Effector memory CD8-positive, alpha-beta T cell (primary cell): Measurements from ENCODE around the gene ACAA1.
A peak's percentile ranks its signal among the peaks of the same experiment; 100 is the strongest.

Experiments used
- ATAC-seq: fragments of 150-1000 bp; cut with Tn5 transposase; replicated peaks from 2 replicates; pipeline ENCODE4 v1.10.0; 2021; ENCODE audit warnings: mild to moderate bottlenecking, moderate library complexity
- DNase-seq, 3 experiments: peaks; one replicate each; pipeline ENCODE4 v3.0.0; 2021
- H3K27ac Mint-ChIP-seq, 2 donors: one replicate each; pipeline ENCODE4 v1.8.0; 2022; ENCODE audit warnings: mild to moderate bottlenecking in 2 of 2, mixed read lengths in 2 of 2, moderate library complexity in 2 of 2
- H3K27me3 Mint-ChIP-seq, 2 donors: one replicate each; pipeline ENCODE4 v1.8.0; 2022; ENCODE audit warnings: mixed read lengths in 2 of 2
- H3K36me3 Mint-ChIP-seq: one replicate; pipeline ENCODE4 v1.8.0; 2022; ENCODE audit warnings: mild to moderate bottlenecking, moderate library complexity, mixed read lengths; ENCODE audit not compliant: insufficient read depth
- H3K4me1 Mint-ChIP-seq, 2 donors: one replicate each; pipeline ENCODE4 v1.8.0; 2022; ENCODE audit warnings: low read depth in 2 of 2, mixed read lengths in 2 of 2
- H3K4me3 Mint-ChIP-seq, 2 donors: one replicate each; pipeline ENCODE4 v1.8.0; 2022; ENCODE audit warnings: mild to moderate bottlenecking in 2 of 2, mixed read lengths in 2 of 2, moderate library complexity in 2 of 2
- H3K9me3 Mint-ChIP-seq, 2 donors: one replicate each; pipeline ENCODE4 v1.8.0; 2022; ENCODE audit warnings: mixed read lengths in 2 of 2
- total RNA-seq, 9 experiments: gene quantifications; one replicate each; lab custom pipeline; 2026; lab: John Stamatoyannopoulos, UW

ACAA1 gene, protein sequence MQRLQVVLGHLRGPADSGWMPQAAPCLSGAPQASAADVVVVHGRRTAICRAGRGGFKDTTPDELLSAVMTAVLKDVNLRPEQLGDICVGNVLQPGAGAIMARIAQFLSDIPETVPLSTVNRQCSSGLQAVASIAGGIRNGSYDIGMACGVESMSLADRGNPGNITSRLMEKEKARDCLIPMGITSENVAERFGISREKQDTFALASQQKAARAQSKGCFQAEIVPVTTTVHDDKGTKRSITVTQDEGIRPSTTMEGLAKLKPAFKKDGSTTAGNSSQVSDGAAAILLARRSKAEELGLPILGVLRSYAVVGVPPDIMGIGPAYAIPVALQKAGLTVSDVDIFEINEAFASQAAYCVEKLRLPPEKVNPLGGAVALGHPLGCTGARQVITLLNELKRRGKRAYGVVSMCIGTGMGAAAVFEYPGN
- total RNA-seq, result 27.7 to 55.7 (median 39.7) reads per million in 9 experiments

- H3K9me3 Mint-ChIP-seq, result no peaks in the 10 kb centered on the region
- H3K27me3 Mint-ChIP-seq, result no peaks in the 10 kb centered on the region
- H3K27ac Mint-ChIP-seq, result peak within 1 kb of the TSS; percentile 90 to 93
- H3K4me1 Mint-ChIP-seq, result peaks cover 56% of the 10 kb centered on the region in 2 donors
- H3K4me3 Mint-ChIP-seq, result peak within 1 kb of the TSS; percentile 92 to 97
- ATAC-seq, result peak; percentile 84
- peaks cover 33% of the 10 kb centered on the region for H3K36me3 Mint-ChIP-seq
- peak; percentile 93 to 96 (median 94) for DNase-seq
Measured at GRCh38 chr3:38136777-38137614, at the start of gene ACAA1. TSS of gene ACAA1 (minus strand) at chr3:38137127. CDS start at chr3:38137035, 92 bp downstream.

DNA sequence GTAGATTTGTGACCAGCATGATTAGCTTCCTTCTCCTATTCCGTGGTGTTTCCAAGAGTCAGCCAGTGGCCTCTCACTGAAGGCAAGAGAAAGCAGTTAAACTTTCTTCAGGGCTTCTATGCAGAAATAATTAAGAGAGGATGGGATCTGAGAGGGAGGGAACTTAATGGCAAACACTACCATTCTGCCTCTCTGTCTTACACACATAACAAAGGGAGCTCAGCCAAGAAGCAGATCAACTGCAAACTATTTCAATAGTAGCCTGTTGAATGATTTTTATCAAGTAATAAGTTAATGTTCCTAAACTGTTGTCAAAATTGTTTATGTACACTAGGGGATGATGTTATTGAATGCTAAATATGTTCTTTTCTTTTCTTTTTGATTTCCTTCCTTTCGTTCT is 40.3 kb upstream of the ACAA1 start:
- Mint-ChIP-seq H3K27me3 (no peaks in the 10 kb centered on the region), H3K4me1 (peaks cover 41 to 47% of the 10 kb centered on the region in 2 donors), H3K4me3 (no peak overlapping the region), H3K9me3 (no peaks in the 10 kb centered on the region), H3K36me3 (peaks cover 12% of the 10 kb centered on the region), H3K27ac (peak overlapping the region; percentile 61 to 62)
- ATAC-seq (no peak), DNase-seq (no peak)

- Mint-ChIP-seq H3K27me3 (no peaks in the 10 kb centered on the region), H3K4me1 (peaks cover 49 to 50% of the 10 kb centered on the region in 2 donors), H3K4me3 (peak overlapping the region; percentile 15 to 64), H3K36me3 (no peaks in the 10 kb centered on the region), H3K27ac (peak overlapping the region; percentile 8 to 30), H3K9me3 (no peaks in the 10 kb centered on the region)
- no peak for DNase-seq
- peak; percentile 51 for ATAC-seq
Measured at GRCh38 chr3:38173834-38174418, 37.0 kb upstream of the ACAA1 start.

DNA sequence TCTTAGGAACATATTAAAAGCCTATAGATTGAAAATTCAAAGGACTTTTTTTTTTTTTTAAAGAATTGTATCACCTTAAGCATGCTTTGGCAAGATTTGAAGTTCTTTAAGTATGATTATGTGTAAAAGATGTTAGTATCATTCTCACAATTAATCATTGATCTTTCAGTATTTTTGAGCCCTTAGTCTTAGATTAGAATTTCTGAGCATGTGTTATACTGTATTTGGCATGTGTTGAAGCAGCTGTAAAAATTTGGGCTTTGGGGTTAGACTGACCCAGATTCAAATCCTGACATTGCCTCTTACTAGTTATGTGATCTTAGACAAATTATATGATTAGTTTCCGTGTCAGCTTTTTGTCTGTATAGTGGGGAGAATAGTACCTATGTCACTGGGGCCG is 34.7 kb upstream of the ACAA1 start:
- Mint-ChIP-seq H3K9me3 (no peaks in the 10 kb centered on the region), H3K36me3 (peaks cover 5% of the 10 kb centered on the region), H3K4me1 (peaks cover 53 to 60% of the 10 kb centered on the region in 2 donors), H3K27ac (peak overlapping the region; percentile 30 to 36), H3K4me3 (no peak overlapping the region), H3K27me3 (no peaks in the 10 kb centered on the region)
- no peak for ATAC-seq
- DNase-seq, result no peak

GRCh38 chr3:38170722-38171121 is 33.8 kb upstream of the ACAA1 start:
- Mint-ChIP-seq H3K4me1 (peaks cover 57 to 67% of the 10 kb centered on the region in 2 donors), H3K27ac (no peak overlapping the region), H3K4me3 (no peak overlapping the region)

DNA sequence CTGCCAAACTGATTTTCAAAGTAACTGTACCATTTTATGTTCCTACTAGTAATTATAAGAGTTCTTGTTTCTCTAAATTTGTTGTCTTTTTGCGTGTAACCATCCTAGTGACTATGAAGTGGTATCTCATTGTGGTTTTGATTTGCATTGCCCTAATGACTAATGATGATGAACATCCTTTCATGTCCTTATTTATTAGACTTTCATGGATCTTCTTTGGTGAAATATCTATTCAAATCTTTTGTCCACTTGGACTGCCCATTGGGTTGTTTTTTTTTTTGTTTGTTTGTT is 32.0 kb upstream of the ACAA1 start:
- no peak for DNase-seq
- Mint-ChIP-seq H3K4me3 (no peak overlapping the region), H3K9me3 (no peaks in the 10 kb centered on the region), H3K27ac (peak overlapping the region; percentile 45 to 72), H3K36me3 (peaks cover 23% of the 10 kb centered on the region), H3K27me3 (no peaks in the 10 kb centered on the region), H3K4me1 (peaks cover 55 to 63% of the 10 kb centered on the region in 2 donors)
- no peak for ATAC-seq

More at GRCh38 chr3:38170722-38171121, 33.8 kb upstream of the ACAA1 start:
- ATAC-seq (no peak), DNase-seq (no peak)
- no peaks in the 10 kb centered on the region for H3K9me3 Mint-ChIP-seq
- no peaks in the 10 kb centered on the region for H3K27me3 Mint-ChIP-seq
- peaks cover 9% of the 10 kb centered on the region for H3K36me3 Mint-ChIP-seq

GRCh38 chr3:38168151-38169026 is 31.5 kb upstream of the ACAA1 start:
- H3K4me1 Mint-ChIP-seq, result peaks cover 49 to 57% of the 10 kb centered on the region in 2 donors
- ATAC-seq (no peak), DNase-seq (no peak)
- H3K27ac Mint-ChIP-seq, result peak overlapping the region; percentile 45 to 57
- H3K4me3 Mint-ChIP-seq, result peak overlapping the region in 1 of 2 donors; percentile 2
- peaks cover 23% of the 10 kb centered on the region for H3K36me3 Mint-ChIP-seq
- H3K9me3 Mint-ChIP-seq, result no peaks in the 10 kb centered on the region
- H3K27me3 Mint-ChIP-seq, result no peaks in the 10 kb centered on the region

GRCh38 chr3:38167591-38167990 is 30.7 kb upstream of the ACAA1 start:
- ATAC-seq (no peak), DNase-seq (no peak)
- peaks cover 44 to 55% of the 10 kb centered on the region in 2 donors for H3K4me1 Mint-ChIP-seq
- no peaks in the 10 kb centered on the region for H3K27me3 Mint-ChIP-seq
- peaks cover 23% of the 10 kb centered on the region for H3K36me3 Mint-ChIP-seq
- peak overlapping the region in 1 of 2 donors; percentile 87 for H3K4me3 Mint-ChIP-seq
- H3K27ac Mint-ChIP-seq, result peak overlapping the region; percentile 45 to 57
- H3K9me3 Mint-ChIP-seq, result no peaks in the 10 kb centered on the region

- no peaks in the 10 kb centered on the region for H3K9me3 Mint-ChIP-seq
- peaks cover 23% of the 10 kb centered on the region for H3K36me3 Mint-ChIP-seq
- DNase-seq (no peak), ATAC-seq (peak; percentile 1)
- peaks cover 38 to 46% of the 10 kb centered on the region in 2 donors for H3K4me1 Mint-ChIP-seq
- peak overlapping the region; percentile 87 to 96 for H3K4me3 Mint-ChIP-seq
- peak overlapping the region; percentile 99 to 100 for H3K27ac Mint-ChIP-seq
- no peaks in the 10 kb centered on the region for H3K27me3 Mint-ChIP-seq
Measured at GRCh38 chr3:38165722-38166387, 28.9 kb upstream of the ACAA1 start.

DNA sequence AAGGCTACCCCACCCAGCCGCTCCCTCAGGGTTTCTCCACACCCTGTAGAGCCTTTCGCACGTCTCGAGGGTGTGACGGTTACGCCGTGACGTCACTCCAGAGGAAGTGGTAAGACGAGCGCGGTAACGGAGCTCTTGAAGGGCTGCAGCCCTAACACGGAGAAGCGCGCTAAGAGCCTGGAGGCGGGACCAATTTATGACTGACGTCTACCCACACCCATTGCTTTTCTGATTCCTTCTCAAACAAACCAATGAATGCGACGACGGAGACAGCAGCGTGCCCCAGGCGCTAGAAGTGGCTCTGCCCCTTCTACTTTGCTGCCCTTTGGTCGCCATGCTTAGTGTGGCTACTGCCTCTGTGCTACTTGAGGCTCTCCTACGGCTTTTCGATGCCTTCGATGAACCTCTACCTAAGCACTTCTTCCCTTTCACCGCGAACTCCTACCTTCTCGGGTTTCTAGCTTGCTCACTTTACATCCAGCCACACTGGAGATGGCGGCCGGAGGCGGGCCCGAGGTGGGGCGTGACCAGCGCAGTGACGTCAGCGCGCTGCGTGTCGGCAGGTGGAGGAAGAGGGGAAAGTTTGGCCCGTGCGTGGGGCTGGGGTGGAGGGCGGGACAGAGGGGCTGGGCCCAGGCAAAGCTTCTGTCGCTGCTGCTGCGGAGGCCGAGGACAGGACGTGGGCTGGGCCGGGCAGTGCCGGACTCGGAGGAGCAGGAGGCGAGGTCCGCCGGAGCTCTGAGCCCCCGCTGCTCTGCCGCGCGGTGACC is 28.2 kb upstream of the ACAA1 start, which contains the start of gene OXSR1:
Gene OXSR1, plus strand, starts transcription at position 586 of the 770 bp plus-strand sequence. CDS start 340 bp downstream, outside the sequence.
- Mint-ChIP-seq H3K4me3 (peak within 1 kb of the TSS; percentile 87 to 96), H3K4me1 (peaks cover 32 to 44% of the 10 kb centered on the region in 2 donors), H3K36me3 (peaks cover 23% of the 10 kb centered on the region), H3K27ac (peak within 1 kb of the TSS; percentile 99 to 100), H3K9me3 (no peaks in the 10 kb centered on the region), H3K27me3 (no peaks in the 10 kb centered on the region)
- DNase-seq, result peak; percentile 96 to 98 (median 97)
- peak; percentile 87 for ATAC-seq

- H3K4me1 Mint-ChIP-seq, result peaks cover 31 to 43% of the 10 kb centered on the region in 2 donors
- peak overlapping the region; percentile 99 to 100 for H3K27ac Mint-ChIP-seq
- ATAC-seq (peak; percentile 14), DNase-seq (no peak)
- H3K9me3 Mint-ChIP-seq, result no peaks in the 10 kb centered on the region
- peak overlapping the region; percentile 87 to 96 for H3K4me3 Mint-ChIP-seq
- peaks cover 23% of the 10 kb centered on the region for H3K36me3 Mint-ChIP-seq
- no peaks in the 10 kb centered on the region for H3K27me3 Mint-ChIP-seq
Measured at GRCh38 chr3:38164643-38164951, 27.7 kb upstream of the ACAA1 start.
